Testis (tissue), 2 donors: ENCODE data around the gene TFF2.

ENCODE experiments used
- POLR2A ChIP-seq: fragments of 450-650 bp; IDR thresholded peaks from one replicate; pipeline ENCODE4 v1.6.1; 2017; ENCODE audit warnings: antibody characterized with exemption, mild to moderate bottlenecking, moderate library complexity
- TF ChIP-seq, protein P1 (sequence below), 3 experiments: fragments of 450-650 bp in 2 of 3; fragments of 200-600 bp in 1 of 3; sonication (generic) in 1 of 3; IDR thresholded peaks; one replicate each; pipeline ENCODE4 v1.5.1; 2016 to 2019; ENCODE audit warnings: antibody characterized with exemption in 3 of 3, mild to moderate bottlenecking in 2 of 3, moderate library complexity in 1 of 3

DNA sequence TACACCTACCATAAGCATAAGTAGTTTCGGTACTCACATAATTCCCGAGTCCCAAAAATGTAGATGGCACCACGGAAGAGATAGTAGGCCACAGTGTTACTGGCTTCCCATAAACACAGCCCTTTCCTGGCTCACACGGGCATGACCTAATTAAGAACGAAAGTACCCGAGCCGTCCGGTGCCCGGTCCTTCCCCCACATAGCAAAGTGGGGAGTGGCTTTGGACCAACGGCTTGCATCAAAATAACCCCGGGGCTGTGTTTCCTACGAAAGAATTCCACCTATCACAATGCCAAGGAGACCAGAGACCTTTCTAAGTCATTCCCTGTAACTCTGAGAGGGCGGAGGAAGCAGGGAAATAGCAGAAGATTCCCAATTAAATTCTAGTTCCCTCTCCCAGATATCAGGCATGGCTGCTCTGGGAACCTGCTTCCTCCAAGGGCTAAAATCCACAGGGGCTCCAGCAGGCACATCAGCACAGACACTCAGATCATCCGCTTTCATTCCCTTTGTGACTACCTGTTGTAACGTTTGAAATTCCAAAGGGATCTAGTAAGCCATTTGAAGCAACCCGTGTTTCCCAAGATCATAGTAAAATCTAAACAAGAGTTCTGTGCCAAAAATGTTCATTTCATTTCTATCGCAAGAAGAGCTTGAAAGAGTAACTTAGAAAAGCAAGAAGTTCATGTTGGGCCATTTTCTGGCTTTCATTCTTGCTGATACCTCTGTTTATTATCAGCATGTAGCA, 45.3 kb upstream of the TFF2 start, which contains the start of gene TMPRSS3:
- TF ChIP-seq, protein P1, sequence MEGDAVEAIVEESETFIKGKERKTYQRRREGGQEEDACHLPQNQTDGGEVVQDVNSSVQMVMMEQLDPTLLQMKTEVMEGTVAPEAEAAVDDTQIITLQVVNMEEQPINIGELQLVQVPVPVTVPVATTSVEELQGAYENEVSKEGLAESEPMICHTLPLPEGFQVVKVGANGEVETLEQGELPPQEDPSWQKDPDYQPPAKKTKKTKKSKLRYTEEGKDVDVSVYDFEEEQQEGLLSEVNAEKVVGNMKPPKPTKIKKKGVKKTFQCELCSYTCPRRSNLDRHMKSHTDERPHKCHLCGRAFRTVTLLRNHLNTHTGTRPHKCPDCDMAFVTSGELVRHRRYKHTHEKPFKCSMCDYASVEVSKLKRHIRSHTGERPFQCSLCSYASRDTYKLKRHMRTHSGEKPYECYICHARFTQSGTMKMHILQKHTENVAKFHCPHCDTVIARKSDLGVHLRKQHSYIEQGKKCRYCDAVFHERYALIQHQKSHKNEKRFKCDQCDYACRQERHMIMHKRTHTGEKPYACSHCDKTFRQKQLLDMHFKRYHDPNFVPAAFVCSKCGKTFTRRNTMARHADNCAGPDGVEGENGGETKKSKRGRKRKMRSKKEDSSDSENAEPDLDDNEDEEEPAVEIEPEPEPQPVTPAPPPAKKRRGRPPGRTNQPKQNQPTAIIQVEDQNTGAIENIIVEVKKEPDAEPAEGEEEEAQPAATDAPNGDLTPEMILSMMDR (IDR thresholded peaks at IDR 0.05): no peak
- no peak for TF ChIP-seq POLR2A
